Caco-2 (cell line): ENCODE data around the gene GCGR. TPM values are rescaled to one million over a fixed set of nuclear protein-coding genes. Genes with fewer than 3 reads are reported as not detected.
A peak's percentile ranks its signal among the peaks of the same experiment; 100 is the strongest.

Experiments
- BruUV-seq: library from RNA; stranded (reverse); fragments of 400-500 nt; replicated peaks from 2 replicates; lab custom pipeline; 2021; lab: Mats Ljungman, UMichigan
- CTCF ChIA-PET: fragments of 300-600 bp; sonication (Branson Sonifier 250); formaldehyde crosslinking; loops from one replicate; lab custom pipeline; 2022; ENCODE audit warnings: antibody characterized with exemption; lab: Charles Lee
- POLR2A ChIA-PET: fragments of 300-600 bp; sonication (Branson Sonifier 250); formaldehyde crosslinking; loops from one replicate; lab custom pipeline; 2022; ENCODE audit warnings: antibody characterized with exemption; lab: Charles Lee
- DNase-seq, 2 experiments: peaks; one replicate each; pipeline versions ENCODE4 v3.0.0 to v3.0.0-alpha.2; 2020 to 2022
- H3K27me3 ChIP-seq: replicated peaks from 2 replicates; pipeline ENCODE4 v1.6.0; 2011; ENCODE audit warnings: low read length; ENCODE audit not compliant: control insufficient read depth, insufficient read depth
- H3K36me3 ChIP-seq: 2 replicates; pipeline ENCODE4 v1.5.1; 2011; ENCODE audit warnings: low read length; ENCODE audit not compliant: control insufficient read depth, insufficient read depth
- H3K4me1 ChIP-seq: fragments of 250-450 bp; sonication (Bioruptor Pico); 2 replicates; pipeline ENCODE4 v1.5.1; 2020; ENCODE audit warnings: mild to moderate bottlenecking
- H3K4me3 ChIP-seq: 2 replicates; pipeline ENCODE4 v1.5.1; 2011; ENCODE audit warnings: low read depth, mild to moderate bottlenecking, control low read depth, low read length
- H3K9me3 ChIP-seq: fragments of 250-450 bp; sonication (Bioruptor Pico); 2 replicates; pipeline ENCODE4 v1.5.1; 2020; ENCODE audit warnings: mild to moderate bottlenecking, moderate library complexity
- H3K27ac Mint-ChIP-seq: one replicate; pipeline ENCODE4 v1.8.0; 2022; ENCODE audit warnings: mixed read lengths; ENCODE audit not compliant: unreplicated experiment
- H3K27me3 Mint-ChIP-seq: one replicate; pipeline ENCODE4 v1.8.0; 2022; ENCODE audit warnings: mixed read lengths; ENCODE audit not compliant: insufficient read depth, unreplicated experiment
- H3K36me3 Mint-ChIP-seq: one replicate; pipeline ENCODE4 v1.8.0; 2022; ENCODE audit warnings: mild to moderate bottlenecking, mixed read lengths; ENCODE audit not compliant: insufficient read depth, unreplicated experiment
- H3K4me1 Mint-ChIP-seq: one replicate; pipeline ENCODE4 v1.8.0; 2022; ENCODE audit warnings: low read depth, mixed read lengths; ENCODE audit not compliant: unreplicated experiment
- H3K4me3 Mint-ChIP-seq: one replicate; pipeline ENCODE4 v1.8.0; 2022; ENCODE audit warnings: mild to moderate bottlenecking, moderate library complexity, mixed read lengths; ENCODE audit not compliant: unreplicated experiment
- H3K9me3 Mint-ChIP-seq: one replicate; pipeline ENCODE4 v1.8.0; 2022; ENCODE audit warnings: mixed read lengths; ENCODE audit not compliant: unreplicated experiment
- intact Hi-C: fragments of 100-400 bp; cut with micrococcal nuclease; formaldehyde crosslinking; loops from one replicate; pipeline ENCODE4 v1.10.0; 2022; ENCODE audit not compliant: unreplicated experiment
- total RNA-seq: library from RNA; stranded (reverse); gene quantifications from 2 replicates; pipeline ENCODE4 v1.2.3, GENCODE V29; 2022
- TF ChIP-seq, protein P1 (sequence below), 2 experiments: fragments of 200-600 bp in 1 of 2; IDR thresholded peaks; 1 replicate in 1 of 2; 2 replicates in 1 of 2; pipeline versions ENCODE4 v1.5.1 to v1.8.0; 2011 to 2022; ENCODE audit warnings: antibody characterized with exemption in 1 of 2, control low read depth in 1 of 2, inconsistent platforms in 1 of 2, low read depth in 1 of 2, low read length in 1 of 2, mild to moderate bottlenecking in 1 of 2, moderate library complexity in 1 of 2; ENCODE audit not compliant: insufficient read depth in 1 of 2, severe bottlenecking in 1 of 2, unreplicated experiment in 1 of 2

The GCGR gene
- total RNA-seq, 1 experiment from 2014 or later = 1.0 TPM

GRCh38 chr17:81805707-81806460, 1.9 kb downstream of the GCGR start:
- H3K27ac Mint-ChIP-seq = no peak overlapping the region
- CTCF ChIA-PET = interaction anchor here (0.6 to 1.6 kb wide), 4 partner anchors 11 to 71 kb away, joined by 3 to 7 read pairs (median 4); no protein-coding TSS in a partner anchor
- DNase-seq = no peak
- peaks cover 6% of the 10 kb centered on the region for H3K9me3 Mint-ChIP-seq
- H3K36me3 Mint-ChIP-seq = peaks cover 8% of the 10 kb centered on the region
- H3K27me3 Mint-ChIP-seq = peaks cover 22% of the 10 kb centered on the region
- Histone ChIP-seq H3K36me3 (no peaks in the 10 kb centered on the region), H3K9me3 (no peaks in the 10 kb centered on the region), H3K4me3 (no peak overlapping the region), H3K4me1 (peaks cover 14% of the 10 kb centered on the region), H3K27me3 (no peaks in the 10 kb centered on the region)
- no peak overlapping the region for H3K4me3 Mint-ChIP-seq
- H3K4me1 Mint-ChIP-seq = peaks cover 7% of the 10 kb centered on the region
- BruUV-seq = no TSS peak
- TF ChIP-seq, protein P1, sequence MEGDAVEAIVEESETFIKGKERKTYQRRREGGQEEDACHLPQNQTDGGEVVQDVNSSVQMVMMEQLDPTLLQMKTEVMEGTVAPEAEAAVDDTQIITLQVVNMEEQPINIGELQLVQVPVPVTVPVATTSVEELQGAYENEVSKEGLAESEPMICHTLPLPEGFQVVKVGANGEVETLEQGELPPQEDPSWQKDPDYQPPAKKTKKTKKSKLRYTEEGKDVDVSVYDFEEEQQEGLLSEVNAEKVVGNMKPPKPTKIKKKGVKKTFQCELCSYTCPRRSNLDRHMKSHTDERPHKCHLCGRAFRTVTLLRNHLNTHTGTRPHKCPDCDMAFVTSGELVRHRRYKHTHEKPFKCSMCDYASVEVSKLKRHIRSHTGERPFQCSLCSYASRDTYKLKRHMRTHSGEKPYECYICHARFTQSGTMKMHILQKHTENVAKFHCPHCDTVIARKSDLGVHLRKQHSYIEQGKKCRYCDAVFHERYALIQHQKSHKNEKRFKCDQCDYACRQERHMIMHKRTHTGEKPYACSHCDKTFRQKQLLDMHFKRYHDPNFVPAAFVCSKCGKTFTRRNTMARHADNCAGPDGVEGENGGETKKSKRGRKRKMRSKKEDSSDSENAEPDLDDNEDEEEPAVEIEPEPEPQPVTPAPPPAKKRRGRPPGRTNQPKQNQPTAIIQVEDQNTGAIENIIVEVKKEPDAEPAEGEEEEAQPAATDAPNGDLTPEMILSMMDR (IDR thresholded peaks at IDR 0.05; ENCODE audit: insufficient read depth in 1 of 2, low read depth in 1 of 2, low read length in 1 of 2, severe bottlenecking in 1 of 2, unreplicated experiment in 1 of 2) = no peak
- POLR2A ChIA-PET = interaction anchor here (0.5 kb wide), 1 partner anchor 214 kb away, joined by 10 read pairs; no protein-coding TSS in a partner anchor
- intact Hi-C loops = no loop called here

DNA sequence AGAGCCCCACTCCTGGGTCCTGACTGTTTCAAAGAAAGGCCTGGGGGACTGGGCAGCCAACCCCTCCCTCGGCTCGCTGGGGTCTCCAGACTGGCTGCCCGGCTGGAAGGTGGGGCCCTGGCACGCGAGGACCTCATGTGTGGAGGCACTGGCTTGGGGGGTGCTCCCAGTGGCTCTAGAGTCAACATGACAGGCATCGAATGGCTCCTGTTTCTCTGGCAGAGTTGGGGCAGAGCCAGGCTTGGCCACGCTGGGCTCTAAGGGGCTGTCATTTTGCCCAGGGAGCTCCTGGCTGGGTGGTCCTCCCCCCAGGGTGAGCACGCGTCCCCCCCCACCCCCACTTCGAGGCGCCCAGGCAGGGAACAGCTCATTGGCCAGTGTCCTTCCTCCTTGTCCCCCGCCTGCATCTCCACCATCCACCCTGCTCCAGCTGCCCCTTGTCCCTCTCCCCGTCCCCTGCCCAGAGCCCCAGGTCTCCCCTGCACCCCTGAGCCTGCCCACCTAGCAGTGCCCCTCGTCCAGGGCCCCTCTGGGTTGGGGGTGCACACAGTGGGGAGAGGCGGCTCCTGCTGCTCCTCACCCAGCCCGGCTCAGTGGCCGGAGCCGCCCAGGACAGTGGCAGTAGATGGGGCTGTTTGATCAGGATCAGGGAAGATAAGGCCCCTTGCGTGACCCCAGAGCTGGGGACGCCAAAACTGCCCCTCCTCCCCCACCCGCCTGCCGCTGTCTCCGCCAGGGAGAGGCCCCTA, 2.7 kb downstream of the GCGR start:
- H3K27me3 Mint-ChIP-seq = peaks cover 22% of the 10 kb centered on the region
- POLR2A ChIA-PET = interaction anchor here (0.5 kb wide), 1 partner anchor 213 kb away, joined by 10 read pairs; no protein-coding TSS in a partner anchor
- H3K27me3 ChIP-seq = no peaks in the 10 kb centered on the region

More for the DNA sequence above, 2.7 kb downstream of the GCGR start:
- Mint-ChIP-seq H3K4me1 (peaks cover 7% of the 10 kb centered on the region), H3K4me3 (no peak overlapping the region), H3K9me3 (peaks cover 6% of the 10 kb centered on the region), H3K27ac (no peak overlapping the region), H3K36me3 (peaks cover 8% of the 10 kb centered on the region)
- BruUV-seq = no TSS peak
- H3K9me3 ChIP-seq = no peaks in the 10 kb centered on the region
- peaks cover 14% of the 10 kb centered on the region for H3K4me1 ChIP-seq
- no peak overlapping the region for H3K4me3 ChIP-seq
- TF ChIP-seq, protein P1 (IDR thresholded peaks at IDR 0.05; ENCODE audit: insufficient read depth in 1 of 2, low read depth in 1 of 2, low read length in 1 of 2, severe bottlenecking in 1 of 2, unreplicated experiment in 1 of 2) = peak in 1 of 2 experiments; percentile 15
- peak; percentile 65 to 68 for DNase-seq
- no peaks in the 10 kb centered on the region for H3K36me3 ChIP-seq
- CTCF ChIA-PET = interaction anchor here (0.6 to 1.6 kb wide), 8 partner anchors 19 to 121 kb away, joined by 3 to 7 read pairs (median 4); partner anchors contain the start of genes MAFG and MCRIP1
- intact Hi-C loops = no loop called here
